ENCODE data around the gene HBE1.

- TF ChIP-seq, protein P1, sequence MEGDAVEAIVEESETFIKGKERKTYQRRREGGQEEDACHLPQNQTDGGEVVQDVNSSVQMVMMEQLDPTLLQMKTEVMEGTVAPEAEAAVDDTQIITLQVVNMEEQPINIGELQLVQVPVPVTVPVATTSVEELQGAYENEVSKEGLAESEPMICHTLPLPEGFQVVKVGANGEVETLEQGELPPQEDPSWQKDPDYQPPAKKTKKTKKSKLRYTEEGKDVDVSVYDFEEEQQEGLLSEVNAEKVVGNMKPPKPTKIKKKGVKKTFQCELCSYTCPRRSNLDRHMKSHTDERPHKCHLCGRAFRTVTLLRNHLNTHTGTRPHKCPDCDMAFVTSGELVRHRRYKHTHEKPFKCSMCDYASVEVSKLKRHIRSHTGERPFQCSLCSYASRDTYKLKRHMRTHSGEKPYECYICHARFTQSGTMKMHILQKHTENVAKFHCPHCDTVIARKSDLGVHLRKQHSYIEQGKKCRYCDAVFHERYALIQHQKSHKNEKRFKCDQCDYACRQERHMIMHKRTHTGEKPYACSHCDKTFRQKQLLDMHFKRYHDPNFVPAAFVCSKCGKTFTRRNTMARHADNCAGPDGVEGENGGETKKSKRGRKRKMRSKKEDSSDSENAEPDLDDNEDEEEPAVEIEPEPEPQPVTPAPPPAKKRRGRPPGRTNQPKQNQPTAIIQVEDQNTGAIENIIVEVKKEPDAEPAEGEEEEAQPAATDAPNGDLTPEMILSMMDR (IDR thresholded peaks at IDR 0.05) = no peak
- TF ChIP-seq POLR2A (IDR thresholded peaks at IDR 0.05) = no peak
These were observed 36.9 kb downstream of the HBE1 start for GRCh38 chr11:5232821-5233220.

Measured in right lobe of liver (tissue), 4 donors.